HG03571 (cell line): Measurements from ENCODE around the gene DOCK6.

ENCODE experiments used
- ATAC-seq: cut with Tn5 transposase; IDR thresholded peaks from one replicate; pipeline ENCODE4 v1.9.1; 2021; ENCODE audit not compliant: unreplicated experiment

Gene DOCK6

DNA sequence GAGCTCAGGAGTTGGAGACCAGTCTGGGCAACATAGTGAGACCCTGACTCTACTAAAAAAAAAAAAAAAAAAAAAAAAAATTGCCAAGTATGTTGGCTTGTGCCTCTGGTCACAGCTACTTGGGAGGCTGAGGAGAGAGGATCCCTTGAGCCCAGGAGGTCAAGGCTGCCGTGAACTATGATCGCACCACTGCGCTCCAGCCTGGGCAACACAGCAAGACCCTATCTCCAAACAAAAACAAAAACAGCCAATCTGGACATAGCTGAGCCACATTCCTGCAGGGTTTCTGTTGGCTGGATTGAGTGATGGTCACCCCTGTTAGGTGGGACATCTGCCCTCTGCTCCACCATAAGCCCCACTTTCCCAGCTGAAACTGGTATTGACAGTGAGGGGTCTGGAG is 36.5 kb downstream of the DOCK6 start:
- no peak for ATAC-seq

GRCh38 chr19:11225172-11225571 is 37.2 kb downstream of the DOCK6 start:
- ATAC-seq: no peak

DNA sequence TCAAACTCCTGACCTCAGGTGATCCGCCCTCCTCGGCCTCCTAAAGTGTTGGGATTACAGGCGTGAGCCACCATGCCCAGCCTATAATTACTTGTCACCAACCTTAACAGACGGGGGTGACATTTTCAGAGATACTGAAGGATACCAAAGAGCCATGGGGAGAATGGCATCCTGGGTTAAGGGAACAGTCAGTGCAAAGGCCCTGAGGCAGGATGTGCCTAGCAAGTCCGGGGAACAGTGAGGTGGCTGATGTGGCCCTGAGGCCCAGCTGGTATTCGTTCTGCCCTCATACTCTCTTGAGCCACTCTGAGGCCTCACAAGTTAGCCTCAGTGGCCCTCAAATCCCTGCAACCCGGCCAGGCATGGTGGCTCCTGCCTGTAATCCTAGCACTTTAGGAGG is 37.9 kb downstream of the DOCK6 start:
- ATAC-seq: no peak

GRCh38 chr19:11223200-11223599 is 39.1 kb downstream of the DOCK6 start:
- no peak for ATAC-seq

DNA sequence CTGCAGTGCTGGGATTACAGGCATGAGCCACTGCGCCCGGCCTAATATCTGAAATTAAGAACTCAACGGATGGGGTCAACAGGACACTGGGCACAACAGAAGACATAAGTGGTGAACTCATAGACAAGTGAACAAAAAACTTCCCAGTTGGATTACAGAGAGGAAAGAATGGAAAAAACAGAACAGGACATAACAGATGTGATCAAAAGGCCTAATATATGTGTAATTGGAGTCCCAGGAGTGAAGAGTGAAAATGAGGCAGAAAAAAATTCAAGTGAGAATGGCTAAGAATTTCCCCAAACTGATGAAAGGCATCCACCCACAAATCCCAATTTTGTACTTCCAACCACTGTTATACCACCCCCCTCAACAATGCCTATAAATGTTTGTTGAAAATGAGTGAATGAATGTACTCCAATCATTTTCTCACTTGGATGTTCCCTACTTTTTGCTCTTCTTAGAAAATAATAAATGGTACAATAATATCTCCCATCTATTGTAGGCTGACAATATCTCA is 41.2 kb downstream of the DOCK6 start:
- no peak for ATAC-seq

DNA sequence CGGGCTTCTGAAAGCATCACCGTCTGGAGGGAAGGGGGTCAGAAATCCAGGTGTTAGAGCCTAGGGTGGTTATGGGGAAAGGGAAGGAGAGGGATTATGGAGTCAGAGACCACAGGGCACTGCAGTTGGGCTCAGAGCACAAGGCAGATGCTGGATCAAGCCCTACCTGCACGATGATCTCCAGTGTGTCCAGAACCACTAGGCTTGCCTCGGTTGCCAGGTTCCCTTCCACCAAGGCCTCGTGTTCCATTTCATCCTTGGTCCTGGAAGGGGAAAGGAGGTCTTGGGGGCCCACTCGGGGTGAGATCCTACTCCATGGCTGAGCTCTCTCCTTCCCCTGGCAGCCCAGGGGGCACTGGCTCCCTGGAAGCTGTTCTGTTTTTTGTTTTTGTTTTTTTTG is 47.9 kb downstream of the DOCK6 start:
- ATAC-seq: no peak

DNA sequence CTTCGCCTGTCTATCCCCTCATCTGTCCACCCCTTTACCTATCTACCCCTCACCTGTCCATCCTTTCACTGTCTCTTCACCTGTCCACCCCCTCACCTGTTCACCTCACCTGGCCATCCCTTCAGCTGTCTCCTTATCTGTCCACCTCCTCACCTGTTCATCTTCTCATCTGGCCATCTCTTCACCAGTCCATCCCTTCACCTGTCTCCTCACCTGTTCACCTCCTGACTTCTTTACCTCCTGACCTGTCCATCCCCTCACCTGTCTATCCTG is 51.7 kb downstream of the DOCK6 start:
- no peak for ATAC-seq

DNA sequence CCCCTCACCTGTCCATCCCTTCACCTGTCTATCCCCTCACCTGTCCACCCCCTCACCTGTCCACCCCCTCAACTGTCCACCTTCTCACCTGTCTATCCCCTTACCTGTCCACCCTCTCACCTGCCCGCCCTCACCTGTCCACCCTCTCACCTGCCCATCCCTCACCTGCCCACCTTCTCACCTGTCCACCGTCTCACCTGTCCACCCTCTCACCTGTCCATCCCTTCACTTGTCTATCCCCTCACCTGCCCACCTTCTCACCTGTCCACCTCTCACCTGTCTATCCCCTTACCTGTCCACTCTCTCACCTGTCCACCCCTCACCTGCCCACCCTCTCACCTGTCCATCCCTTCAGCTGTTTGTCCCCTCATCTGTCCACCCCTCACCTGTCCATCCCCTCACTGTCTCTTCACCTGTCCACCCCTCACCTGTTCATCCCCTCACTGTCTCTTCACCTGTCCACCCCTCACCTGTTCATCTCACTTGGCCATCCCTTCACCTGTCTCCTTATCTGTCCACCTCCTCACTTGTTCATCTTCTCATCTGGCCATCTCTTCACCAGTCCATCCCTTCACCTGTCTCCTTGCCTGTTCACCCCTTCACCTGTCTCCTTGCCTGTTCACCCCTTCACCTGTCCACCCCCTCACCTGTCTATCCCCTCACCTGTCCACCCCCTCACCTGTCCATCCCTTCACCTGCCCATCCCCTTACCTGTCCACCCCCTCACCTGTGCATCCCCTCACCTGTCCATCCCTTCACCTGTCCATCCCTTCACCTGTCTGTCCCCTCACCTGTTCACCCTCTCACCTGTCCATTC is 52.3 kb downstream of the DOCK6 start:
- ATAC-seq: no peak

GRCh38 chr19:11208561-11209471 is 53.5 kb downstream of the DOCK6 start:
- ATAC-seq: no peak

DNA sequence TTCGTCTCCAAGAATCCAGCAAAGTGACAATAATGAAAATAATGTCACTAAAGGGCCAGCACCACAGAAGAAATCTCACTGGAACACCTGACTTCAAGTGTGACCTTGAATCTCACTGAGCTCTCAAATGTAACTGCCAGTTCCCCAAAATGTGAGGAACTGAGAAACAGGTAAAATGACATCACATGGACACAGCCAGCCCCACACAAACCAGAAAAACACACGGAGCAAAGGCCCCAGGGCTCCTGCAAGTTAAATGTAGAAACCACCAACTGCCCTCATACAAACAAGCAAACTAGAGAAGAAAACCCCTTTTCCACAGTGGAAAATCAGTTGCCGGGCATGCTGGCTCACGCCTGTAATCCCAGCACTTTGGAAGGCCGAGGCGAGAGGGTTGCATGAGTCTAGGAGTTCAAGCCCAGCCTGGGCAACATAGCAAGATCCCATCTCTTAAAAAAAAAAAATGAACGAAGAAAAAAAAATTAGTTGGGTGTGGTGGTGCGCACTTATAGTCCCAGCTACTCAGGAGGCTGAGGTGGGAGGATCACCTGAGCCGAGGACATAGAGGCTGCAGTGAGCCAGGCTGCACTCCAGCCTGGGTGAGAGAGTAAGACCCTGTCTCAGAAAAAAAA is 56.3 kb downstream of the DOCK6 start:
- no peak for ATAC-seq

GRCh38 chr19:11204943-11205349 is 57.4 kb downstream of the DOCK6 start:
- ATAC-seq: no peak

GRCh38 chr19:11204076-11204602 is 58.2 kb downstream of the DOCK6 start:
- no peak for ATAC-seq

- no peak for ATAC-seq
Observed at GRCh38 chr19:11203194-11204075, 58.9 kb downstream of the DOCK6 start.

DNA sequence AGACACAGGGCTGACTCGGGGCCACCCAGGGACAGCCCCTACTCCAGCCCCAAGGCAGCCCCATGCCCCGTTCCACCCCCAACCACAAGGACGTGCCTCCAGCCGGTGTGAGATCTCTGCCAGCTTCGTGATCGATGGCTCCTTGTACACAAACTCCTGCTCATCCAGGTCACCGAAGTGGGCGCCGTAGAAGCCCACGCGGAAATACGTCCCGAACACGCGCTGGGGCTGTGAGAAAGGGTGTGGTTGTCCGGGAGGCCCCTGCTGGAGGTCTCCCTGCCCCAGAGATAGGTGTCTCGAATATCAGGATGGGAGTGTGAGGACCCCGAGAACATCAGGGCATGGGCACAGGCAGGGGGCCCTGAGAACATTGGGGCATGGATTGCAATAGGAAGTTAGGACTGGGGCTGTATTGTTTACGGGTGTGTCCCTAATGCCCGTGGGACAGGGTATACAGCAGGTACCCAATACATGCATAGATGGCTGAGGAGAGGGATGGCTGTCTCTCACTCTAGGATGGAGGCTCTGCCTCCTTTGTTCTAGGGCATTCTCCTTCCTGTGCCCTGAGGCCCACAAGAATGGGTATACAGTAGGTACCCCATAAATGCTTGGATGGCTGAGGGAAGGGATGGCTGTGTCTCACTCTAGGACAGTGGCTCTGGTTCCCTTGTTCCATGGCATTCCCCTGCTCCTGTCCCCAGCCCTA is 59.7 kb downstream of the DOCK6 start:
- no peak for ATAC-seq

- ATAC-seq: no peak
Observed at GRCh38 chr19:11201791-11202190, 60.5 kb downstream of the DOCK6 start.

DNA sequence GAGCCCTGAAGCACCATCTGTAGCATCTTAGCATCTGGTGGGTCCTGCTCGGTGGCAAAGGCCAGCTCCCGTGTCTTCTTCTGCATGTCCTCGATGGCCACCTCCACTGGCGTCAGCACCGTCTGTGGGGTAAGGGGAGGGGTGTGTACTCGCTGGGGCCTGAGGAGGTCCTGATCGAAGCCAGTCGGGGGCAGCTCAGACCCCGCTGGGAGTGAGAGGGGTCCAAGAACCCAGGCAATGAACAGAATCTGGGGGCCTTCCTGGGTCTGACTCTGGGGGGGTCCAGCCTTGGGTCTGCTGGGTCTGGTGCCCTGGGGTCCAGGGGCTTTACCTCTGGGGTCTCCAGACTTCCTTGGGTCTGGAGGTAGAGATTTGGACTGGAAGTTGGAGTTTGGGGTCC is 61.4 kb downstream of the DOCK6 start:
- no peak for ATAC-seq

GRCh38 chr19:11200015-11200574 is 62.2 kb downstream of the DOCK6 start:
- no peak for ATAC-seq

GRCh38 chr19:11199517-11199916 is 62.8 kb downstream of the DOCK6 start:
- ATAC-seq: no peak

- no peak for ATAC-seq
Observed at GRCh38 chr19:11198769-11199424, 63.4 kb downstream of the DOCK6 start.
